Esophagus squamous epithelium (tissue), 4 donors: ENCODE results near the gene IZUMO1R.

ENCODE experiments used
- CTCF ChIP-seq, 6 experiments: fragments of 450-650 bp in 4 of 6; fragments of 200-600 bp in 2 of 6; sonication (generic) in 2 of 6; IDR thresholded peaks; one replicate each; pipeline ENCODE4 v1.5.1; 2016 to 2019; ENCODE audit warnings: antibody characterized with exemption in 6 of 6, mild to moderate bottlenecking in 4 of 6, moderate library complexity in 4 of 6
- POLR2A ChIP-seq, 4 donors: fragments of 450-650 bp; IDR thresholded peaks; one replicate each; pipeline ENCODE4 v1.6.1; 2017; ENCODE audit warnings: antibody characterized with exemption in 4 of 4, mild to moderate bottlenecking in 4 of 4, moderate library complexity in 3 of 4

DNA sequence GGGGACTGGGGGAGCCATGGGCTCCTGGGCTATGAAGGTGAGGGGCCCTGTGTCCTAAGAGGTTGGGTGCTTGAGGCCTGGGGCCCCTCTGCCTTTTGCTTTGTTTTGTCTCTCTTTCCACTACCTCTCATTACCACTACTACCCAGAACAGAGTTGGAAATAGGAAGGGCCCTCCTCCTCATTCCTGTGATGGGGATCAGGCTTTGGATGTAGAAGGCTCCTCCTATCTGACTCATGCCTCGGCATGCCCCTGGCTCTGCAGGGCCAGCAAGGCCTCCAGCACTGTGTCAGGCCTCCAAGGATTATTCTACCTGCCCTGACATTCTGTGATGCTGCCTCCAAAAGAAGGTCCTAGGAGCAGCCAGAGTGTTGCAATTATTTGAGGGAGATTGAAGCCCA lies 766 bp downstream of the IZUMO1R start:
- TF ChIP-seq CTCF (IDR thresholded peaks at IDR 0.05): no peak
- no peak for TF ChIP-seq POLR2A (IDR thresholded peaks at IDR 0.05)
